ENCODE measurements around the gene SNX24.
"Not testable (repeated sequence)": the region's sequence is repeated elsewhere in the genome, so short reads cannot be mapped to it uniquely, and the experiment has no call there.

Gene SNX24

GRCh38 chr5:122845229-122846050 is at the start of gene SNX24:
SNX24 (plus strand) TSS chr5:122845613; CDS start chr5:122845634, 21 bp downstream.
- DNase-seq = no peak

GRCh38 chr5:122805481-122805880 is 39.9 kb upstream of the SNX24 start:
- no peak for DNase-seq

GRCh38 chr5:122810405-122810804 is 35.0 kb upstream of the SNX24 start:
- no peak for DNase-seq

- no peak for DNase-seq
Observed at GRCh38 chr5:122815218-122815767, 30.1 kb upstream of the SNX24 start.

- DNase-seq = no peak
Observed at GRCh38 chr5:122816756-122817155, 28.7 kb upstream of the SNX24 start.

GRCh38 chr5:122831984-122832383 is 13.4 kb upstream of the SNX24 start:
- no peak for DNase-seq

GRCh38 chr5:122835681-122836080 is 9.7 kb upstream of the SNX24 start:
- no peak for DNase-seq

GRCh38 chr5:122836947-122837346 is 8.5 kb upstream of the SNX24 start:
- no peak for DNase-seq

GRCh38 chr5:122839731-122840130 is 5.7 kb upstream of the SNX24 start:
- DNase-seq = no peak

GRCh38 chr5:122842016-122842580 is 3.3 kb upstream of the SNX24 start:
- no peak for DNase-seq

- DNase-seq = no peak
Observed at GRCh38 chr5:122844136-122844909, 1.1 kb upstream of the SNX24 start.

- no peak for DNase-seq
Observed at GRCh38 chr5:122844910-122845228, 544 bp upstream of the SNX24 start.

GRCh38 chr5:122846051-122846550 is 688 bp downstream of the SNX24 start:
- no peak for DNase-seq

GRCh38 chr5:122847687-122848081 is 2.3 kb downstream of the SNX24 start:
- no peak for DNase-seq

- DNase-seq = no peak
Observed at GRCh38 chr5:122849771-122850170, 4.4 kb downstream of the SNX24 start.

GRCh38 chr5:122857538-122857937 is 12.1 kb downstream of the SNX24 start:
- DNase-seq = not testable (repeated sequence)

GRCh38 chr5:122858451-122858850 is 13.0 kb downstream of the SNX24 start:
- no peak for DNase-seq

GRCh38 chr5:122863240-122863639 is 17.8 kb downstream of the SNX24 start:
- DNase-seq = no peak

- DNase-seq = no peak
Observed at GRCh38 chr5:122863721-122864120, 18.3 kb downstream of the SNX24 start.

GRCh38 chr5:122864400-122864799 is 19.0 kb downstream of the SNX24 start:
- no peak for DNase-seq

- no peak for DNase-seq
Observed at GRCh38 chr5:122864842-122865241, 19.4 kb downstream of the SNX24 start.

GRCh38 chr5:122870219-122870856 is 24.9 kb downstream of the SNX24 start:
- DNase-seq = no peak

- no peak for DNase-seq
Observed at GRCh38 chr5:122871661-122872060, 26.2 kb downstream of the SNX24 start.

Measured in NCI-H1048 (cell line).